ENCODE measurements around the gene PBX1.

The PBX1 gene

DNA sequence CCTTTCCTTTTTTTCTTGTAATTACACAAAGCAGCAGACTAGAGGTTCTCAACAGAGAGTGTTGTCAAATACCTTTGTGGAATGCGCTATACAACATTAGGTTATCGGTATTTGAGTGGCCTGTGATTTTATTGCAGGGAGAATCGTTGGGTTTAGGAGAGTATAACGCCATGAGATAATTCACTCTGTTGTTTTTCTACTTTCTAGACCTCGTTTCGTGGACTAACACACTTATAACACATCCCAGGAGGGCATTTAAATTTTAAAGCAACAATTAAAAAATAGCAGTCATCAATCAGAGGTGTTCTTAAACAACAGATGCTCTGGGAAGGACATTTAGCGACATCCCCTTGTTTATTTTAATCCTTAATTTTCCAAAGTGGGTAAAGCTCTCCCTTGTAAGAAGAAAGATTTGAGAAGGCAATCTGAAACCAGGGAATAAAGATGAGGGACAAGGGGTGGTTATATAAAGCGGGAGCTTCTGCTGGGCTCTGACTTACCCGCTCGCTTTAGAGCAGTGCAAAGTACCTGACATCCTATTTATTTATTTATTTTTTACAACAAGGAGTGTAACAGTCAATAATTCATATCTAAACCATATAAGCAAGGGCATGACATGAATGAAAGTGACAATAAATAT is 4.9 kb downstream of the PBX1 start:
- DNase-seq (ENCODE audit: low spot score), result no peak

DNA sequence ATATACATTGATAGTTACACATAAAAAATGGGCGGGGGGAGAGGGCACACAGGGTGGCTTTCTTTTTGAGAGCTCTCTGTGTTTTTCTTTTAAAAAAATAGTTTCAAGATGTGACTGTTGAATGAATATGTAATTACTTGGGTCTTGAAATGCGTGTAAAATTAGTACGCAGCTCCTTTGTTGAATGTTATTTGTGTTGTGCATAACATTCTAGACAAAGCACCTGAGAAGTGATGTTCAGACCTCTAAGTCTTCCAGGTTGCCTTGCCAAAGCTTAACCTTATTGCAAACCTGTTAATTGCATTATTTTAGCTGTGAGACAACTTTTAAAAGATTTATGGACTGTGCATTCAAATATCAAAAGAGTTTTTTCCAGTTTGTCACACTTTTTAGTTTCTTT is 5.4 kb downstream of the PBX1 start:
- no peak for DNase-seq (ENCODE audit: low spot score)

DNA sequence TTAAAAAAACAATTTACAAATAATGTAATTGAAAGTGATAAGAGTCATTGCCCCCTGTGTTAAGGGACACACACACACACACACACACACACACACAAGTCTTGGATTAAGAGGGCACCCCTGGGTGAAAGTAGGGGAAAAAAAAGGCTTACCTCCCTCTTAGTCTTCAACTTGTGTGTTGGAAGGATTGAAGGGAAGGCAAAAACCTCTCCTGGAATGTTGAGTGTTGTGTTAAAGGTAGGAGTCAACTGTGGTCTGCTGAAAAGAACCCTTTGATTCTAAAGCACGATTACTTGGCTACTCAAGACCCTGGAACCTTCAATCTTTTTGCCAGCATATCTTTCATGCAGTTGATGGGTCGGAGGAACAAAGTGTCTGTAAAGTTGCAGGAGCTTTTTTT is 6.4 kb downstream of the PBX1 start:
- DNase-seq (ENCODE audit: low spot score), result no peak

DNA sequence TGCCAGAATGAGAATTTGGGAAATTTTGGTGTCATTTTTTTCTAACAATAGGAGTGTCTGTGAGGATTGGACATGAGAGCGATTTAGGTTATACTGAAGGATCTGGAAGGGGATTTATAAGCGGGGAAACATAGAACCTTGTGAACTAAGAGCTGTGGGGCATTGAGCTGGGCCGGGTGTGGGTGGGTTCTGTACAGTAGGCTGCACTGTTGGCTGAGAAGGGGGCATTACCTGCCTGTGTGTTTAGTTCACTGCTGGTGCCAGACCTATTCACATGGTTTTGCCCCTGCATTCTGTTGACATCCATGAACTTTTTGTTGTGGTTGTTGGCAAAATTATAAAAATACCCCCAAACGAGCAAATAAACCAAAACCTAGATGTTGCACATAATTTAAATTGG is 8.8 kb downstream of the PBX1 start:
- no peak for DNase-seq (ENCODE audit: low spot score)

DNA sequence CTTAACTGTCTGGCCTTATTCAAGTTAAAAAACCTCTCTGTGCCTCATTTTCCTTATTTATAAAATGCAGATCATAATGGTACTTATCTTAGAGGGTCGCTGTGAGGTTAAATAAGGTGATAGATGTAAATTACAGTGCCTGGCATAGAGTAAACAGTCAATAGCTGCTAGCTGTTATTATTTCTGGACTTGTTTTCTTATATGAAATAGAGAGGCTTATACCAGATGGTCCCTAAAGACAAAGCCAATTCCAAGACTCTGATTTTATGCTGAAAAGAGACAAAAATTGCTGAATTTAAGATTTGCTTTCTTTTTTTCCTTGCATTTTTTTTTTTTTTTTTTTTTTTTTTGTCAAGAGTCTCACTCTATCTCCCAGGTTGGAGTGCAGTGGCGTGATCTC is 10.3 kb downstream of the PBX1 start:
- DNase-seq (ENCODE audit: low spot score), result no peak

DNA sequence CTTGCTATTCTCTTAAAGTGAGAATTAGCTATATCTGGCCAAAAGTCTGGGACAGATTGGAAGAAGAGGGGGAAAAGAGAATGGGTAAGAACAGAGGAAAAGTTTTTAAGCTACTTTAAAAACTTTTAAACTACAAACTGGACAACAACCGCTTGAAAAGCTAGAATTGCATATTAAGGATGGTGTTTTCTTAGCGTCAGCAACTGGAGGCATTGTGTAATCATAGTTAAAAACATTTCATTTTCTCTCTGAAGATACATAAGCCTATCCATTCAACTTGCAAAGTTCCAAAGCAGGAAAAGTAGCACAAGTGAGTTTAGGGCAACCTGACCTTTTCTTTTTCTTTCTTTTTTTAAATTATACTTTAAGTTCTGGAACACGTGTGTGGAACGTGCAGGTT is 10.9 kb downstream of the PBX1 start:
- DNase-seq (ENCODE audit: low spot score), result no peak

DNA sequence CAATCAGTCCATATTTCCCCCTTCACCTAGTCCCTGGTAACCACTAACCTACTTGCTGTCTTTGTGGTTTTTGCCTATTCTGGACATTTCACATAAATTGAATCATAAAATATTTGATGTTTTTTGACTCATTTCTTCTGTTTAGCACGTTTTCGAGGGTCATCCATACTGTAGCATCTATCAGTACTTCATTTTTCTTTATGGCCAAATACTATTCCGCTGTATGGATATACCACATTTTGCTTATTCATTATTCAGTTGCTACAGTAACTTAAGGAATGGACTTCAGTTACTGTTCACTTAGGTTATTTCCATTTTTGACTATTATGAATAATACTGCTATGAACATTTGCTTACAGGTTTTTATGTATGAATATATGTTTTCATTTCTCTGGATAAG is 12.3 kb downstream of the PBX1 start:
- no peak for DNase-seq (ENCODE audit: low spot score)

DNA sequence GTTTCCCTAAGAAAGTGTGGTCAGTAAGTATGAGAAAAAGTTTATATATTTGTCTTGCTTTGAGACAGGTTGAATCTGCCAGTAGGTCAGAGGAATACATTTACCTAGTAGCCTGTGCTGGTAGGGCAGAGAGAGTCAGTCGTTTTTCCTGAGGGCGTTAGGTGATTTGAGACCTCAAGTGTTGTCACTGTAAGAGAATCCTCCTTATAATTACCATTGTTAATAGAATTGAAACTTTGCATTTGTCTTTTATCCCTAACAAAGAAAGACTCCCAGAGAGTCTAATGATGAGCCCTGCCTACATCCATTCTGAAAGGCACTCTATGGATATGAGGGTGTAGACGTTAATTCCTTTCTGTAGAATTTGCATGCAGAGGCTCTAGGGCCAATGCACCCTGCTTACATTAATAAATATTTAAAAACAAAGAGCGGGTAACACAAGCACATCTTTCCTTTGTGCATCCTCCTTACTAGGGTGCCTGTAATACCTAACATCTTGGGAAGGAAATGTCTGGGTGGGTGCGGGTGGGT is 16.4 kb downstream of the PBX1 start:
- DNase-seq (ENCODE audit: low spot score), result no peak

DNA sequence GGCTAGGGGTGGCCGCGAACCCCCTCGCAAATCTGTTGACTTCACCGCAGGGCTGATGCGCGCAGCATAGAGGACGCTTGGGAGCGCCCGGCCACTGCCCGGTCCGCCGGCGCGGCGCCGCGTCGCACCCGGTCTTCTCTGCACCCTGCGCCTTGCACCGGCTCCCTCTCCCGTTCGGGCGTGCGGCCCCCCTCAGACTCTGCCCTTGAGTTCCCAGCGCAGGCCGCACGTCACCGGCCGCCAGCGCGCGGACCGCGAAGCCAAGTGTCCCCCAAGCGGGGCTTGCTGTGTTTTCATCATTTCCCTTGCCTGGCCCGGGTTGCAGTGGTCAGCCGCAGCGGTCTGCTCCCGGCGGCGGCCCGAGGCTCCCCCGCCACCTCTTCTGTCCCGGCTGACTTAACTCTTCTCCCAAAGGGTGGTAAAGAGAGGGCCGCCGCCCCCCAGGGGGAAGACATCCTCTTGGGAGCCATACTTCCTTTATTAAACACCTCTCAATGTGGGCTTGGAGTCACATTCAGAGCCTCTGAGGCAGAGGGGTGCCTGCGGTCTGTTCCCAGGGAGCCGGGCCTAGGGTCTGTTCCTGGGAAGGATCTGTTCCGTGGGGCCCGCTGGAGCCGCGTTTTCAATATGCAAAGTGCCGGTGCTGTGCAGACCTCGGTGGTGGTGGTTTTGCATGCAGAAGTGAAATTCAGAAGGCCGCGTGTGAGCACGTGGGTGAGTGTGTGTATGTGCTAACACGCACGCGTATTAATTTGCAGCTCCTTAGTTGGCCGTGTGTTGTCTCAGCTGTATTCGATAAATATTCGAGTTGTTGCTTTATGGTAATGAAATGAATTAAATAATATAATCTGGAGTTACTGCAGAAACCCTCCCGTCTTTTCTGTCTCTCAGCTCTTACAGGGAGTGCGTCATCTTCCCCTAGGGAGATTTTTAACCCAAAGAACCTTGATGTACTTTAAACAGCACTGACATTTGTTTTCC is 17.6 kb downstream of the PBX1 start:
- DNase-seq (ENCODE audit: low spot score), result no peak

DNA sequence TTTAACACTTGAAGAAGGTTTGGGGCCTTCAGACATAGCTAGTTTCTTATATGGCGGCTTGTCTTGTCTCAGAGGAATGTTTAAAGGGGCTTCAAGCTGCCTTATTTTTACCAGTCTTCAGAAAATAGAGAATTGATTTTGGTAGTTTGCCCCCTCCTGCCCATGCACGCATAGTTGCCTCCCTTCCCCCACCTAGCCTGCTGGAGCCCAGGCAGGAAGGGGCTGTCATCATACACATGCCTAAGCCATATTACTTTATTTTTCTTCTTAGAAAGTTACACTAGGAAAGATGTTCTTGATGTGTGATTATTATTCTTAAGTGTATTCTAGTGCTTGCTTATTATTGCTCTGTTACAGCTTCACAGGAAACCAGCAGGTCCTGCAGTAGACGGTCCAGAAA is 18.3 kb downstream of the PBX1 start:
- no peak for DNase-seq (ENCODE audit: low spot score)

DNA sequence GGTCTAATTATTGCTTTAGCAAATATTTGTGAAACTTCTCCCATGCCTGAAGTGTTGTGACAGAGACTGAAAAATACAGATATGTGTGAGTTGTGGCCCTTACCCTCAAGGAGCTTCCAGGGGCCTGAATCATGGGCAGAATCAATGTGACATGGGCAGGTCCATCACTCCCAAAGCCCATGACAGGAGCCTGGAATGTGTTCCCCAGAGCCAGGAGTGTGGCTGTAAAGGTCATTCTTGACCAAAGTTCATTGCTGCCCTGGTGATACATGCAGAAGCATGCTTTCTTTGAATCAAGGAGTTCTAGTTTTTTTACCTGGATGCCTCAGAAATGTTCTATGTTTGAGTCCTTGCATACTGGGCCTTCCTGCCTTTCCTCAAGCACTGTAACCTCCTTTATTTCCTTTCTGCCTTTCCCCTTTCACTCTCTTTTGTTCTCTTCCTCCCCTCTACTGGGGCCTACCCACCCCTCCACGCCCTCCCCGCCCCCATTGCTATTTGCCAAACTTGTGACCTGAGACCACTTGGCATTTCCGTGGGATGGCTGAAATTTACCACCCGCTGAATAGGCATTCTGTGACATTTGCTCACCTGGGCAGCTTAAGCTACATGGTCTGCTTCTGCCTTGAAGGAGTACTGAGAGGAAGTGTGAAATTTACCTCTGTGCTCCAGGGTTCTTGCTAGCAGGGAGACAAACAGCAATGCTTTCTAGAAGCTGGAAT is 19.7 kb downstream of the PBX1 start:
- DNase-seq (ENCODE audit: low spot score), result no peak

DNA sequence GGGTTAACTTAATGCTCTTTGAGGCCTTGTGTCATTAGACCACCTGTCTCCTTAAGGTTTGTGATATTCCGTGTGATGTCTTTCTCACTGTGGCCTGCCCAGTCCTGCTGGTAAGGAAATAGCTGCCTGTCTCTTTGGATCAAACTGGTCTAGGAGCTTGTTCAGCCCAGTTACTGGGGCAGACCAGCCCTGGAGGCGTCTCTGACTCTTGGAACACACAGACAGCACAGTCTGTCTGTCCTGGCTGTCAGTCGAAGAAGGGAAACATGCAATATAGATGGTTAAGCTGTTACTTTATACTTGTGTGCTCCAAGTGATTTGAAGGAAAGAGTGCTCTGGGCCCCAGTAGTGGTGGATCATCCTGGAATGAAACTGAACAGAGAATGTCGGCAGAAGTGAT is 20.4 kb downstream of the PBX1 start:
- DNase-seq (ENCODE audit: low spot score), result no peak

DNA sequence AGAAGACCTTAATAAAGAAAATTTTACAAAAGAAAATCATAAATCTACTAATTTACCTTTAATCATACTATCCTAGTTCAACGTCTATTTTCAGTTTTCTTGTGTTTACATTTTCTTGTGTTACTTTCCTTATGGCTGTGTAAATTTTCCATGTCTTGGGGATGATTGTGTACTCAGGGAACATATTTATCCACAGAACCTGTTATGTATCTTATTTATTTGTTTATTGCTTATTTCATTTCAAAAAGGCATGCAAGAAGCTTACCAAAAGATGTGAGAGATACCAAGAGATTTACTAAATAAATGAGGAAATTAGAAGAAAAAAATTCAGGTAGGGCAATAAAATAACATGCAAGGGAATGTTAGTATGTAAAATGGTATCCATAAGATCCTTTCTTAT is 22.8 kb downstream of the PBX1 start:
- no peak for DNase-seq (ENCODE audit: low spot score)

DNA sequence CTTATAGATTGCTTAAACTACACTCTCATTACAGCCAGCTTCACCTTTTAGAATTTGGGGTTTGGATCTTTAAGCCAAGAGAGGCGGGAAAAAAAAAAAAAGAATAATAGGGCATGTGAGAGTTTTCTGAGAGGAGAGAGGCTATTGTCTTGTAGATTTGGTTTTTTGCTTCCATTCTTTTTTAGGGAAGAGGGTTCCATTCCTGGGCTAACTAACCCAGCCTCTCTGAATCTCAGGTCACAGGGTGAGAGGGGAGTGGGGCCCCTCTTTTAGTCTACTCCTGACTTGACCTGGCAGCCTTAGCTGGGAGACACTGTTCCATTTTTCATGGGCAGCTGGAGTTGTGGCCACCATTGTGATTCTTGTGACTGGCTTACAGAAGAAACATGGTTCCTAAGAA is 24.2 kb downstream of the PBX1 start:
- DNase-seq (ENCODE audit: low spot score), result no peak

DNA sequence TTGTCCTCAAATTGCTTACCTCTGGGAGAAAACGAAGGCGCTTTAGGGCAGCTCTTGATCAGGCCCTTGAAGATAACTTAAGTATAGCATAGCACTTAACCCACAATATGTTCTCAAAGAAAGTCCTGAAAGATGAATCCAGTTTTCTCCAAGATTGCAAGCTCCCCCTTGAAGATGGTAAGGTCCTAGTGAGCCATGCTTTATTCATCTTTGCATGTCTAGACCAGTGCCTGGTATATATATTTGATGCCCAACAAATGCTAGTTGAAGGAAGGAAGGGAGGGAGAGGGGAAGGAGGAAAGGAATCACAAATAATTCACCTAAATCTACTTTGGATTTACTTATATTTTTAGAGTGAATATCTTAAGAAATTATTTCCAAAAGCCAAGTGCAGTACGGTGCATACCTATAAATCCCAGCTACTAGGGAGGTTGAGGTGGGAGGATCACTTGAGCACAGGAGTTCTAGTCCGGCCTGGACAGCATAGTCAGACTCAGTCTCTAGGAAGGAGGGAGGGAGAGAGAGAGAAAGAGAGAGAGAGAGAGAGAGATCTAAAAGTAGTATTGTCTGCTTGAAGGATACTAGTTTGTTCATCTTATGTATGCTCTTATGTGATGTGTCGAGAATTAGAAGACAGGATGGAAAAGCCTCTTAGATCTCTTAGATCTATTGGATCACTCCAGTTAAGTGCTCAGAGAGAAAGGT is 25.0 kb downstream of the PBX1 start:
- DNase-seq (ENCODE audit: low spot score), result no peak

DNA sequence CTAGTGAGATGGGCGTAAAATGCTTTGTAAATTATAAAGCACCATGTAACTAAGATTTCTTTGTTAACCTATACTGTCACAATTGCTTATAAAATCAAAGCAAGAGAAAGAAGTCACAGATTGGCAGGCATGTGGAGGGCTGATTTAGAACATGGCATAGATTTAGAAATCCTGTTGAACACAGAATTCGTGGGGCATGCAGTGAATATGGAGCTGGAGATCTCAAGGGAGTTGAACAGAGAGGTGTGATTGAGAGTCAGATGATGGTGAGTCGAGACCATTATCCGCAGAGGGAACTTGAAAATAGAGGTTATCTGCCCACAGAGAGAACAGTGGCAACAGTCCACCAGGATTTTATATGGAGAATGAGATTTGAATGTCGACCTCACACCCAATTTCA is 27.6 kb downstream of the PBX1 start:
- no peak for DNase-seq (ENCODE audit: low spot score)

DNA sequence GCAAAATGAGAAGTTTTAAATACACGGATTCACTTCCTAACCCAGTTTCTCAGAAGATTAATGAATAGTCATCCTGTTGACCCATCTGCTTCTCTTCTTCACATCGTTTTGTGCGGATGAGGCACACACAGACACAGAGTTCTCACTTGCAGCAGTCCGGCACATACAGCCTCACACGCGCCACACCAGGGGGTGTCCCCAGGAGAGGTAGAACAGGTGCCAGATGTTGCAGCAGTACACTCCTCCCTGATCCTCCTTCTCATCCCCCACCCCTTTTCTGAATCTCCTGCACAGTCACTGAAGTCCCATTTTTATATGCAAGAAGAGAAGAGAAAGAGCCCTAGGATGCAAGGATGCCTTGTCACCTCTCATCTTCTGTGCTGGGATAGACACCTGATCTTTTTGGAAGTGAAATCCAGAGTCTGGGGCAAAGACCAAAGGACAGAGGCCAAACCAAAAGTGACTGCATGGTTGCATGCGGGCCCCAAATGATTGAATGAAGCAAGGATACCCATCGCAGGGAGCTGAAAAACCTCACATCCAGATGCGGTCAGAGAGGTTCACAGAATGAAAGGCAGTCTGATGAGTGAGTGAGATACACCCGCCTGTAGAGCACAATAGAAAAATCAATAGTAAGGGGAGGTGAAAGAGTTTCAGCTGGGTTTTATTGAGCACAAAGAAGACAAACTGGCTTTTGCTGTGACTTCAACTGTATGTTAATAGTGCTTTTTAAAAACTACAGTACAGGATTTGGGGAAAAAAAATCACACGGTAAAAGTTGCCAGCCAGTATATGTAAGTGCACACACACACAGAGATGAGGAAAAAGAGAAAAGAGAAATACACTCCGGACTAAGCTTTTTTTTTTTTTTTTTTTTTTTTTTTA is 28.9 kb downstream of the PBX1 start:
- DNase-seq (ENCODE audit: low spot score), result no peak

DNA sequence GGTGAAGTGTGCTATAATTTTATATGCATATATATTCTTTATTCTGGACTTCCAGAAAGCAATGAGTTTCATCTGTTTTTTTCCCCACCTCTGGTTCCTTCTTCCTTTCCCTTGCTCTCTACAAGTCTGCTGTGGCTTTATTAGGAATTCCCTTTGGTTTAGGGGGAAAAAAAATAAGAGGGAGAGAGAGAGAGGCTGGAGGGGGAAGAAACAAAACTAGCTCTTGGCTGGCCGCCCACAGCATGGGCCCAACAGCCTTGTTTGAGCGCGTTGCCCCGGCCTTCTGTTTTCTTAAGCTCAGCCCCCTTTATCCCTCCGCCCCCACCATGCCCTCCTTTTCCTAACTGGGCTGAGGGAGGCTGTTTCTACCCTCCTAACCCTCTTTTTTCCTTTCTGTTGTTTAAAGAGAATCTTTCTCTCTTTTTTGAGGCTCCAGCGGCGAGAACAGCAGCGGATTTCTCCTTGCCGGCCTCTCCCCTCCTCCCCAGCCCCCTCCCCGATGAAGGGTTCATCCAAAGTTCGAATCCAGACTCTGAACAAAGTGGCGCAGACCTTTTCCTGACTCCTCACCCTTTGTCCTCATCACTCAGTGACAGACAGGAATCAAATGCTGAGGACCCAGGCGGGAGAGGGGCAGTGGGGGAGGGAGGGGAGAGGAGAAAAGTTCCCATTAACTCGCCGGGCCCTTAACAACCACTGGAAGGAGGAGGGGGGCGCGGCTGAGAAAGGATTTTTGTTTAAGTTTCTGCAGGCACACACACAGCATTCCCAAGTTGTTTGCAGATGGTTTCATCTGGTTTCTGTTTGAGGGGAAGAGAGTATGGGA is 29.7 kb downstream of the PBX1 start:
- no peak for DNase-seq (ENCODE audit: low spot score)

DNA sequence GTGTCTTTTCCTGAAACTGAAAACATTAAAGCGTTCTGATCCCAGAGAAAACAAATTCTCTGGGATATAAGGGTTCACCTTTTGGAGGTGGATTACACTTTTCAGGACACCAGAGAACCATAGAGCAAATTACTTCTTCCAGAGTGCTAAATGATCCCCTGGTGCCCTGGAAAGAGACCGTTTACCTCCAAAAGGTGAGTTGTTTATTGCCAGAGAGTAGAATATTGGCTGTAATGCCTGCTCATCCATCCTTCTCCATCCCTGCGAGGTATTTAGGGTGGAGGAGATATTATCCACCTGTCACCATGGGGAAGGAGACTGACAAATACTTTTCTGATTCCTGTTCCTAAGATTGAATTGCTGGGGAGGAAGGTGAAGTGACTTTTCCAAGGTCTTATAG is 30.4 kb downstream of the PBX1 start:
- DNase-seq (ENCODE audit: low spot score), result no peak

DNA sequence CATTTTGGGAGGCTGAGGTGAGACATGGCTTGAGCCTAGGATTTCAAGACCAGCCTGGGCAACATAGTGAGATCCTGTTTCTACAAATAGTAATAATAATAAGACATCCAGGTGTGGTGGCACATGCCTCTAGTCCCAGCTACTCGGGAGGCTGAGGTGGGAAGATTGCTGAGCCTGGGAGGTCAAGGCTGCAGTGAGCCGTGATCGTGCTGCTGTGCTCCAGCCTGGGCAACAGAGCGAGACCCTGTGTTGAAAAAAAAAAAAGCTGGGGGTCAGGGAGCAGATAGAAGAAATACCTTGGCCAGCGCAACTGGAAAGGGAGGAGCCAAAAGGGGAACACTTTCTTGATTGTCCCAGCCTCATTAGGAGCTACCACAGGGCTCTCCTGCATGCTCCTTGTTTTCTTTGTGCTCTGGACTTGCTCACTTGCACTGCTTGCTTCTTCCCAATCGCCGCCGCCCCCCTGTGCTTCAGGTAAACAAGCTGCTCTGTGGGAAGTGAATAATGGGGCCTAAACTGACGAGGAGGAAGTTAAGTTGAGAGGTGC is 31.1 kb downstream of the PBX1 start:
- DNase-seq (ENCODE audit: low spot score), result no peak
